Bladder microvascular endothelial cell (primary cell): ENCODE data around the gene NACAD. TPM values are rescaled to one million over a fixed set of nuclear protein-coding genes. Genes with fewer than 3 reads are reported as not detected.

Source experiments
- total RNA-seq: library from RNA; depleted of rRNA; stranded (reverse); fragments of >200 nt; gene quantifications from 2 replicates; pipeline ENCODE4 v1.2.3, GENCODE V29; 2014

The NACAD gene
- total RNA-seq, result 0.32 and 2.0 TPM in 2 replicates

GRCh38 chr7:45088821-45089340 lies at the start of gene NACAD:
Gene NACAD (minus strand): TSS chr7:45088969. CDS start chr7:45088894, 75 bp downstream.

GRCh38 chr7:45111298-45112223 lies 22.8 kb upstream of the NACAD start, which contains the start of gene TBRG4:
Gene TBRG4 (minus strand): TSS chr7:45111697. CDS start chr7:45109237, 2,460 bp downstream.

Other genes starting within 250 kb of the NACAD start
- 210 and 226 TPM in 2 replicates for gene H2AZ2, start 240.9 kb downstream of the NACAD start, total RNA-seq
- gene PURB, start 203.4 kb downstream of the NACAD start, total RNA-seq, result 12.1 and 24.1 TPM in 2 replicates
- under 0.01 and 0.13 TPM in 2 replicates for gene MYO1G, start 110.0 kb downstream of the NACAD start, total RNA-seq
- gene CCM2, start 88.8 kb downstream of the NACAD start, total RNA-seq, result 64.1 and 72.2 TPM in 2 replicates
- 54.2 and 59.0 TPM in 2 replicates for gene TBRG4, start 22.7 kb upstream of the NACAD start, total RNA-seq
- gene RAMP3, start 68.8 kb upstream of the NACAD start, total RNA-seq, result 0.81 and 25.9 TPM in 2 replicates